KOPT-K1 (cell line): ENCODE measurements around the gene TRMT61A.

Source experiments
- H3K27ac ChIP-seq: fragments of 200-600 bp; sonication (generic); 2 replicates; pipeline ENCODE4 v1.5.1; 2016; ENCODE audit warnings: antibody characterized with exemption, mild to moderate bottlenecking, low read depth, low read length; ENCODE audit not compliant: poor library complexity, severe bottlenecking
- H3K36me3 ChIP-seq: fragments of 200-600 bp; sonication (generic); 2 replicates; pipeline ENCODE4 v1.5.1; 2017; ENCODE audit warnings: antibody characterized with exemption, mild to moderate bottlenecking, low read length, moderate library complexity; ENCODE audit not compliant: insufficient read depth
- H3K9me3 ChIP-seq: fragments of 200-600 bp; sonication (generic); 2 replicates; pipeline ENCODE4 v1.5.1; 2017; ENCODE audit warnings: antibody characterized with exemption, low read length, mild to moderate bottlenecking; ENCODE audit not compliant: insufficient read depth, poor library complexity, severe bottlenecking

Gene TRMT61A

GRCh38 chr14:103574104-103574503 is 45.1 kb downstream of the TRMT61A start:
- Histone ChIP-seq H3K27ac (no peak overlapping the region), H3K36me3 (peaks cover 62% of the 10 kb centered on the region)

GRCh38 chr14:103574707-103575285 is 45.8 kb downstream of the TRMT61A start:
- Histone ChIP-seq H3K9me3 (no peaks in the 10 kb centered on the region), H3K27ac (no peak overlapping the region)

More at GRCh38 chr14:103574104-103574503, 45.1 kb downstream of the TRMT61A start:
- no peaks in the 10 kb centered on the region for H3K9me3 ChIP-seq

DNA sequence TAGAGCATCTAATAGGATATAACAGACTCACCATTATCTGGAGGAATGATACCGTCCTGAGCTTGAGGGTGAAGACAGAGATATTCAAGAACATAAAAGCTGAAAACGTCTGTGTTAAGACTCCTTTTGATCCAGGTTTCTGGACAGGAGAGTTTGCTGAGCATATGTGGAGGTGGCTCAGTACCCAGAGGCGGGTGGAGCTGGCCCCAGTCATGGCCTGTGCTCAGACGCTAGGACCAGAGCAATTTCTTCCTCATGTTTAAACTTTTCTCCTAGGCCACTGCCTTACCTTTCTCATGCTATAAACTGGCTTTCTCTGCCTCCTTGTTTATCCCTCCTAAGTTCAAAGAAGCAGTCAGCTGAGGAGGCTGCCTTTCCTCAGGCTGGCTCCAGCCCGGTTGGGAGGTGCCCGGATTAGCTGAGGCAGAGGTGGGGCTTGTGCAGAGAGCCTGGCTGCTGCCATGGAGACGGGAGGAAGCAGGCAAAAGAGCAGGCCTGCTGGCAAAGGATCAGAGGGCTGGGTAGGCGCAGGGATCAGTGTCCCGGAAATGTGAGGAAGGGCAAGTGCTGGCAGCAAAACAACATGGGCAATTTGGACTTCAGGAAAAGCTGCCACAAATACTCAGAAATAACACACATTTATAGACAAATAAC is 47.5 kb downstream of the TRMT61A start:
- Histone ChIP-seq H3K9me3 (no peaks in the 10 kb centered on the region), H3K36me3 (peaks cover 67% of the 10 kb centered on the region), H3K27ac (no peak overlapping the region)

More at GRCh38 chr14:103574707-103575285, 45.8 kb downstream of the TRMT61A start:
- peaks cover 62% of the 10 kb centered on the region for H3K36me3 ChIP-seq

DNA sequence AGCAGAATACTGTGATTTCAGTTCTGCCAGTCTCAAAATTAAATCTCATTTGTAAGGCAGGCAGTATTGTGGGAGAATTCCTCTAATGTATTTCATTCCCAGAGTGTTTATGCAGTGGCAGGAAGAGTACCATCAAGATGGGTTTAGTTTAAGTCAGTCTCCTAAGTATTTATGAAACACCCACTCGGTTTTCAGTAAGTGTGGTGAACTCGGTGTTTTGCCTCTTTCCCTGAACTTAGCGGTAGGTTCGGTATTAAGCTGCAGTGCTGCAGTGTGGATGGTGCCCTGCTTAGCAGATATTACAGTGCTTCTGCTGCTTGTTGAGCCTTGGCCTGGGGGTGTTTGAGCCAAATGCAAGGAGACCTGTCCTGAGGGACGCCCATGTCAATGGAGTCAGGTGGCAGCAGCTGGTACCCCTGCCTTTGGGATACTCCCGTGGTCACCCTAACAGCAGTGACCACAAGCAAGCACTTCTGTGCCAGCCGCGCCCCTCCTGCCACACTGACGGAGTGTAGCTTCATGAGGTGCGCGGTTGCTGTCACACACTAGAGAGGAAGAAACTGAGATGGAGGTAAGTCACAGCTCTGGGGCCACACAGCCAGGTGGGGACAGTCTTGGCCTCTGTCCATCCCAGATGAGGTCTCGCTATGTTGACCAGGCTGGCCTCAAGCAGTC is 49.5 kb downstream of the TRMT61A start:
- Histone ChIP-seq H3K9me3 (no peaks in the 10 kb centered on the region), H3K27ac (no peak overlapping the region), H3K36me3 (peaks cover 53% of the 10 kb centered on the region; the same call in 1 of the 2 replicates)

DNA sequence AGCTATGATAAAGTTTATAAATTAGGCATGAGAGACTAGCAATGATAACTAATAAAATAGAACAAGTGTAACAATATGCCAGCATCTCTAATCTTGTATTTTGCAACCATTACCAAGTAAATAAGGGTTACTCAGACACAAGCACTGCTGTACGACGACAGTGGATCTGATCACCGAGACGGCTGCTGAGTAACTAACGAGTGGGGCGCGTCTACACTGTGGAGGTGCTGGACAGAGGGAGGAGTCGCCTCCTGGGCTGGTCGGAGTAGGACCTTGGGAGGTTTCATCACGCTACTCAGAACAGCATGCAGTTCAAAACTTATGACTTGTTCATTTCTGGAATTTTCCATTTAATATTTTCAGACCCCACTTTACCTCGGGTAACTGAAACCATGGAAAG is 52.2 kb downstream of the TRMT61A start:
- Histone ChIP-seq H3K9me3 (no peaks in the 10 kb centered on the region), H3K36me3 (peaks cover 32% of the 10 kb centered on the region; the same call in 1 of the 2 replicates), H3K27ac (no peak overlapping the region)

- Histone ChIP-seq H3K36me3 (peaks cover 23% of the 10 kb centered on the region; the same call in 1 of the 2 replicates), H3K27ac (no peak overlapping the region), H3K9me3 (no peaks in the 10 kb centered on the region)
Measured at GRCh38 chr14:103581954-103582703, 53.1 kb downstream of the TRMT61A start.

DNA sequence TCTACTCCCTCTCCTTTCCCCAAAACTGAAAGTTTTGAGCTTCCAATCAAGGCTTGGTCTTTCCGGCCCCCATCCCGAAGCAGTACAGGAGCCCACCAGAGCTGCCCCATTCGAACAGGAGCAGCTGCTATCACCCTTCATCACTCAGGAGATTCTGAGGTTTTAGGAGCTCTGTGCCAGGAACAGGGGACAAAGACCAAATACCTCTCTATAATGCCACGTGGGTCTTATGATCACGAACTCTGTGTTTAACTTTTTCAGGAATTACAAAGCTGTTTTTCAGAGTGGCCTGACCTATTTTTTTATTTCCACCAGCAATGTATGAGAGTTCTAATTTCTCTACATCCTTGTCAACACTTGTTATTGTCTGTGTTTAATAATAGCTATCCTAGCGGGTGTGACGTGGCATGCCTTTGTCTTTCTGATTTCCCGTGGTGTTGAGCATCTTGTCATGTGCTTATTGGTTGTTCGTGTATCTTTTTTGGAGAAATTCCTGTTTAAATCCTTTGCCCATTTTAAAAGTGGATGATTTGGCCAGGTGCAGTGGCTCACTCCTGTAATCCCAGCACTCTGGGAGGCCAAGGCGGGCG is 55.4 kb downstream of the TRMT61A start:
- H3K36me3 ChIP-seq, result 0 out of 2 replicates have a peak, but pooled peaks cover 10% of the 10 kb centered on the region
- H3K27ac ChIP-seq, result no peak overlapping the region
- no peaks in the 10 kb centered on the region for H3K9me3 ChIP-seq
